ENCODE measurements around the gene VDAC2. TPM values are rescaled to one million over a fixed set of nuclear protein-coding genes. Genes with fewer than 3 reads are reported as not detected.
A peak's percentile ranks its signal among the peaks of the same experiment; 100 is the strongest.

VDAC2 gene
- total RNA-seq, 1 experiment from 2014 or later = 254 TPM

DNA sequence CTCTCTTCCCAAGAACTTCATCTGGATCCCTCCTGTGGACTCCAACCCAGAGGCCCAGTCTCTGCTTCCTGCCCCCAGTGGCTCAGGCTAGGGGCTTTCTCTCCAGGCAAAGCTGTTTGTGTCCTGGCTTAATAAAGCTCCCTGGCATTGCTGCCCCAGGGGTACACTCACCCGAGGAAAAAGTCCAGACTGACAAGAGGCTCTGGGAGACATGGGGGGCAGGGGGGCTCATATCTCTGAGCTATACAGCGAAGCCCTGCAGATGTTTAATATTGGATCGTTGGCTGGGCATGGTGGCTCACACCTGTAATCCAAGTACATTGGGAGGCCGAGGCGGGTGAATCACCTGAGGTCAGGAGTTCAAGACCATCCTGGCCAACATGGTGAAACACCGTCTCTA, 35.9 kb downstream of the VDAC2 start:
- Mint-ChIP-seq H3K9me3 (ENCODE audit: low read depth, unreplicated experiment) (no peaks in the 10 kb centered on the region), H3K27ac (ENCODE audit: unreplicated experiment) (no peak overlapping the region), H3K27me3 (ENCODE audit: unreplicated experiment) (no peaks in the 10 kb centered on the region), H3K36me3 (ENCODE audit: insufficient read depth, unreplicated experiment) (peaks cover 16% of the 10 kb centered on the region), H3K4me1 (ENCODE audit: low read depth, unreplicated experiment) (peaks cover 31% of the 10 kb centered on the region), H3K4me3 (ENCODE audit: low read depth, unreplicated experiment) (no peak overlapping the region)
- CTCF ChIA-PET = interaction anchor here (0.5 to 1.6 kb wide), 3 partner anchors 9 to 17 kb away, joined by 3 to 5 read pairs (median 4); partner anchors contain the start of gene COMTD1
- no peak for TF ChIP-seq CTCF (IDR thresholded peaks at IDR 0.05; ENCODE audit: unreplicated experiment)
- intact Hi-C loops (cut with micrococcal nuclease; ENCODE audit: unreplicated experiment) = no loop called here
- no peak for DNase-seq
- BruUV-seq (replicated peaks) = no TSS peak

GRCh38 chr10:75247797-75248196, 37.2 kb downstream of the VDAC2 start:
- no TSS peak for BruUV-seq (replicated peaks)

GRCh38 chr10:75250934-75251333, 40.3 kb downstream of the VDAC2 start:
- no peaks in the 10 kb centered on the region for H3K27me3 Mint-ChIP-seq (ENCODE audit: unreplicated experiment)
- CTCF ChIA-PET = interaction anchor here (0.6 to 1.0 kb wide), 3 partner anchors 12 to 992 kb away, joined by 3 to 4 read pairs (median 3); partner anchors contain the start of gene COMTD1
- peaks cover 10% of the 10 kb centered on the region for H3K9me3 Mint-ChIP-seq (ENCODE audit: low read depth, unreplicated experiment)
- peak; percentile 88 for DNase-seq
- peak overlapping the region; percentile 3 for H3K4me3 Mint-ChIP-seq (ENCODE audit: low read depth, unreplicated experiment)
- no peak for TF ChIP-seq CTCF (IDR thresholded peaks at IDR 0.05; ENCODE audit: unreplicated experiment)
- H3K36me3 Mint-ChIP-seq (ENCODE audit: insufficient read depth, unreplicated experiment) = peaks cover 16% of the 10 kb centered on the region
- H3K27ac Mint-ChIP-seq (ENCODE audit: unreplicated experiment) = peak overlapping the region; percentile 25
- no TSS peak for BruUV-seq (replicated peaks)
- peaks cover 22% of the 10 kb centered on the region for H3K4me1 Mint-ChIP-seq (ENCODE audit: low read depth, unreplicated experiment)
- intact Hi-C loops (cut with micrococcal nuclease; ENCODE audit: unreplicated experiment) = no loop called here

More at GRCh38 chr10:75247797-75248196, 37.2 kb downstream of the VDAC2 start:
- Mint-ChIP-seq H3K9me3 (ENCODE audit: low read depth, unreplicated experiment) (peaks cover 2% of the 10 kb centered on the region), H3K27ac (ENCODE audit: unreplicated experiment) (no peak overlapping the region), H3K4me3 (ENCODE audit: low read depth, unreplicated experiment) (no peak overlapping the region), H3K4me1 (ENCODE audit: low read depth, unreplicated experiment) (peaks cover 32% of the 10 kb centered on the region), H3K36me3 (ENCODE audit: insufficient read depth, unreplicated experiment) (peaks cover 16% of the 10 kb centered on the region), H3K27me3 (ENCODE audit: unreplicated experiment) (no peaks in the 10 kb centered on the region)
- DNase-seq = no peak
- intact Hi-C loops (cut with micrococcal nuclease; ENCODE audit: unreplicated experiment) = no loop called here
- TF ChIP-seq CTCF (IDR thresholded peaks at IDR 0.05; ENCODE audit: unreplicated experiment) = no peak
- CTCF ChIA-PET = interaction anchor here (0.6 to 0.9 kb wide), 2 partner anchors 10 to 131 kb away, joined by 3 read pairs; no protein-coding TSS in a partner anchor

- Mint-ChIP-seq H3K4me1 (ENCODE audit: low read depth, unreplicated experiment) (peaks cover 18% of the 10 kb centered on the region), H3K36me3 (ENCODE audit: insufficient read depth, unreplicated experiment) (peaks cover 15% of the 10 kb centered on the region), H3K27me3 (ENCODE audit: unreplicated experiment) (no peaks in the 10 kb centered on the region), H3K27ac (ENCODE audit: unreplicated experiment) (no peak overlapping the region), H3K9me3 (ENCODE audit: low read depth, unreplicated experiment) (peaks cover 10% of the 10 kb centered on the region), H3K4me3 (ENCODE audit: low read depth, unreplicated experiment) (no peak overlapping the region)
- no peak for DNase-seq
- no peak for TF ChIP-seq CTCF (IDR thresholded peaks at IDR 0.05; ENCODE audit: unreplicated experiment)
- no TSS peak for BruUV-seq (replicated peaks)
- intact Hi-C loops (cut with micrococcal nuclease; ENCODE audit: unreplicated experiment) = no loop called here
- CTCF ChIA-PET = no interaction called here
Observed at GRCh38 chr10:75253281-75254220, 43.0 kb downstream of the VDAC2 start.

Measured in Calu3 (cell line).